NCI-H526 (cell line): ENCODE results near the gene SPAG17.
A peak's percentile ranks its signal among the peaks of the same experiment; 100 is the strongest.

Source experiments
- DNase-seq, 2 experiments: peaks; one replicate each; lab custom pipeline; 2025; lab: John Stamatoyannopoulos, UW

The SPAG17 gene

DNA sequence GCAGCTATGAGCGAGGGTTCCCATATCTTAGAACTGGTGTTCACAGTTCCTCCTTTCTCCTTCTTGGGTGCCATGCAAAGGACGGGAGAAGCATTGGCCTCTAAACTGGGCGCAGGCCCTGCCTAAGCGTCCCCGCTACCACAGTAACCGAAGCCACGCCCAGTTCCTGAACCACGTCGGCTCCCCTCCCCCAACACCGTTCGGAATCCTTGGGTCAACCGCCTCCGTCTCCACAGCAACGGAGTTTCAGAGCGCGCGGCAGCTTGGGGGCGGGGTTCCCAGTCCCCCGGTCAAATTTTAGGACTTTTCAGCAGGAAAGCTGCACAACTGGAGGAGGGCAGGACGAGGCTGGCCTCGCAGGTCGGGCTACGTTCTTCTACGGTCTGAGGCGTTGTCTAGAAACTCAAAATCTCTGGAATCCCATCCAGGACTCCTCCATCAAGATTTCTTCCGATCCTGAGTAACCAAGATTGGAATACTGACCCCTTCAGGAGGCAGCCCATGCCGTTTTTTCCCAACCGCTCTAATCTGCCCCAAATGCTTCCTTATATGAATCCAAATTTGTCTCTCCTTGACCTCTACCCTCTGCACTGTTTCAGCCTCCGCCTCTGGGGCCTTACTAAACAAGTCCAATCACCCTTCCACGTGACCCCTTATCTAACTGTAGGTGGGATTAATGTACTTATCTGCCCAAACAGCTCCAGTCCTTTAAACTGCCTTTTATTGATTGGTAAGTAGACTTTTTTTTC is at the start of gene SPAG17:
TSS of gene SPAG17 (minus strand) at position 145 of the 749 bp plus-strand sequence. CDS start at position 74, 71 bp downstream.
- peak; percentile 38 to 68 for DNase-seq

DNA sequence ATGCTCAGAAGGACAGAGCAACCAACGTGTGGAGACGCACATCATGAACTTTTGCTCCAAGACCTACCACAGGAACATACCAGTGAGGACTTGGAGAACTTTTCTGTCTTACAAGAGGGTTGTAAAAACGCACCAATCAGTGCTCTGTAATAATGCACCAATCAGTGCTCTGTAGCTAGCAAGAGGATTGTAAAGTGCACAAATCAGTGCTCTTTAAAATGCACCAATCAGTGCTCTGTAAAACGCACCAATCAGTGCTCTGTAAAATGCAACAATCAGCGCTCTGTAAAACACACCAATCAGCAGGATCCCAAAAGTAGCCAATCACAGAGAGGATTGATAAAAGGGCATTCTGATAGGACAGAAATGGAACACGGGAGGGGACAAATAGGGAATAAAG is 40.4 kb upstream of the SPAG17 start:
- DNase-seq = no peak

DNA sequence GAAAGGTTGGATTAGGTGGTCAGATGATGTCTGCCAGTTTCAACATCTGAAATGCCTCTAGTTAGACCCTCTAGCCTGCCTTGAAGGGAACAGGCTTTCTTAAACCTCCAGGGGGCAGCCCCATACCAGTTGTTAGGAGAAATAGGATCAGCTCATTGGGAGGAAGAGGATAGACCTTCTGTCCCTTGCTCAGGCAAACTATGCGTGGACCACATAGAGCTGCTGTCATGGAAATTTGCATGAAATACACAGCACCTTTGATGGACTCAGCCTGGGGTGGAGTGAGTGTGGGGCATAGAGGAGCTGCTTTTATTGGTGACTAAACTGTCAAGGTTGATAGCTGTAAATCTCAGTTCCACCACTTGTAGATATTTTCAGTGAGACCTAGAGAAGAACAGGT is 38.4 kb upstream of the SPAG17 start:
- peak; percentile 88 to 89 for DNase-seq

DNA sequence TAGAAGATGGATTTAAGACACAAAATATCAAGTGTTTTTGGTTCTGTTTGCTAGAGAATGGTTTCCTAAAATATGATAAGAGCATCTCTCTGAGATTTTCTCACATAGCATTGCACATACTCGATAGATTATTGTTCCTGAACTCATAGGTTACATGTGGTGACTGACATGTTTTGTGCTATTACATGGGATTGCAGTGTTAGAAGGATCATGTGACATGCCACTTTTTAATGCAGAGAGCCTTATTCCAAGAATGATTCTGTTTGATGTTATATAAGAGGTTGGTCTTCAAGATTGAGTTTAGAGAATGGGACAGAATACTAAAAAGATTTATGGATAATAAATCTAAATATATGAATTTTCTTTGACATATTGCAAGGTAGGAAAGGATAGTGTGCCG is 34.4 kb upstream of the SPAG17 start:
- DNase-seq = no peak

DNA sequence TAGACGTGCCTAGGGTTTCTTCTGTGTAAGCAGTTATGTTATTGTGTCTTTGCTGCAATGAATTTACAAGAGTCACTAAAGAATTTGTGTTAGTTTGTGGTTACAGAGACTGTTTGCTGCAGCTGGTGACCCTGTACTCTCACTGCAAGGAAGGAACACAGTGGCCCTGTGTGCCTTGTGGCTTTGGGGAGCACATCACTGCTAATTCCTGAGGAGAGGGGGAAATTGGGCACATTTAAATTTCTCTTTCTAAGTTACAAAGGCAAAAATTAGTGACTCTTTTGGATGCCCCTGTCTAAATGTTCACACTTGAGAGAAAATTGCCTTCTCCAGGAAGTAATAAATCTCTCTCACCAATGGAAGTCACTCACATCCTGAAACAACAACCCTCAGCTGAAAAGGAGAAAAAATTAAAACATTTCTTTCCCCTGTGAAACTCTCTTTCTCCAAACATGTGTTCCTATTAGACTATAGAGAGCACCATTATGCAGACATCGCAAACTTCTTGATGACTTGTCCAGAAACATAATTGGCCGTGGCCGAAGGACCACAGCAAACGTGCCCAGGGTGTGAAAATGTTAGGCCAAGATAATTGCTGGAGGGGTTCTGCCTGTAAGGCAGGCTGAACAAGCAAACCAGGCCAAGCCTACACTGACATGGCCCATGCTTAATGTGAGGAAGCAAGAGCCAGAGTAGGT is 32.3 kb upstream of the SPAG17 start:
- DNase-seq = no peak

DNA sequence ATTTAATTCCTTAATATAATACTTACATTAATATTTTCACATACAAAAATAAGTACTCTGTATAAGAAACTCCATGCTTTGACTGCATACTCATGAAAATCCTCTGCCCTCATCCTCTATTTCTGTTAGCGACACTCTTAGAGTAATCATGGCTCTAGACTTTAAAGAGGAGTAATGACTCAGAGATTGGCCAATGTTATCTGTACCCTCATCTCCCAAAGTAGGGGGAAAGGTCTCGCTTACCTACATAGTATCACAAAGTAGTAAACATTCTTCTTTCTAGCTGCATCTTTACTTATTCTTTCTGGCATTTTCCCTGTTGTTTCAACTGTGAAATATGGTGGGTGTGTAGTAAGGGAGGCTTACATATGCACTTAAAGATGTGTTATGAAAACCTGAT is 29.8 kb upstream of the SPAG17 start:
- DNase-seq = no peak

DNA sequence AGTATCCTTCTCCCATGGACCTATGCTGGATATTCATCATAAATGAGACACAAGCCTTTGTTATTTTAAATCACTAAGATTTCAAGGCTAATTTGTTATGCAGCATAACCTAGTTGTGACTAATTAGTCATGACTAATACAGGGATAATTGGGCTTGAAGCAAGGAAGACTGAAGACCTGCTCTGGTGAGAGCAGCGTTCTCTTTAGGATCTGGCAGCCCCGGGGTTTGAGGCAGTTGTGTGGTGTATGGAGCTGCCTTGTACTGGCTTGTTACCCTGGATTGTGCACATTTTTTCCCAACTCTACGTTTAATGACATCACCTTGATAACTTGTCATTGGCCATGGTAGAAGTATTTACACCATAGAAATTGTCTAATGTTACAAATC is 25.7 kb upstream of the SPAG17 start:
- DNase-seq = no peak

DNA sequence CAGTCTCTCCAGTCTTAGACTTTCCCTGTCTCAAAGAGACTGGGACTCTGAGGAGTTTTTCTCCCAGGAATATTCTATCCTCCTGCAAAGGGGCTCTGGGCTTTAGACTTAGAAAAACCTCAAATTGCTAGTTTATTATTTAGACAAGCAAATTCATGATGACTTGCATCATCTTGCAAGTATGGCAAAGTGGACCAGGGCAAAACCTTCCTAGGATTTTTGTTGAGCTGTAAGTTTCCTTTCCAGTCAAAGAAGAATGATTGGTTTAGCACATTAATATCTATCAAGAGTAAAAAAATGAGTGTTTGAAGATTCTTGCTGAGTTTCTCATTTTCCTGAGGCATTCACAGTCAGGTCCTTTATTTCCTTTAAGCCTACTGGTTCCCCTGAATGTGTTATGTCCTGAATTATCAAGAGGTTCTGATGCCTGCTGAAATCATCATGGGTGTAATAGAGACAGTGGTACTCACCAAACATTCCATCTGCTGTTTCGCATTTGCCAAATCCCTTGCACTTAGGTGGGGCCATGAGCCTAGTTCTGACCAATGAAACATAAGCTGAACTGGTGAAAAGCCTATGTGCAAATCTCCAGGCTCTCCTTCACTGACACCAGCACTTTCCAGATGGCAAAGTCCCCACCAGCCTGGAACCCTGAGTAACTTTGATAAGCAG is 25.2 kb upstream of the SPAG17 start:
- no peak for DNase-seq

DNA sequence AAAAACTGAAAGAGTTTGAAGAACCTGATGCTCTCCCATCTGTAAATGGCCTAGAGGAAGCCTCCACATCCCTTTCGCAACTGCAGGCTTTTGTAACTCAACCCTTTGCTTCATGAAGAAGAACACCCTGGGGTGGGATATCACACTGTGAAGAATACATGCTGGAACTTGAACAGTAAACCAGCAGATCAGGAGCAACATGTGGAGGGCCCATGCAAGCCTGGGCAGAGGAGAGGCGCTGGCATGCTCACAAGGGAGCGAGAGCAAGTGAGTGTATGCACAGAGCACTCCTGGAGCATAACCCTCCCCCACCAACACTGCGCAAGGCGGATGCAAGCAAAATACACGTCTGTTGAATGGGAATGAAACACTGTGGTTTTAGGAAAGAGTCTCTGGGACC is 24.6 kb upstream of the SPAG17 start:
- DNase-seq = no peak

DNA sequence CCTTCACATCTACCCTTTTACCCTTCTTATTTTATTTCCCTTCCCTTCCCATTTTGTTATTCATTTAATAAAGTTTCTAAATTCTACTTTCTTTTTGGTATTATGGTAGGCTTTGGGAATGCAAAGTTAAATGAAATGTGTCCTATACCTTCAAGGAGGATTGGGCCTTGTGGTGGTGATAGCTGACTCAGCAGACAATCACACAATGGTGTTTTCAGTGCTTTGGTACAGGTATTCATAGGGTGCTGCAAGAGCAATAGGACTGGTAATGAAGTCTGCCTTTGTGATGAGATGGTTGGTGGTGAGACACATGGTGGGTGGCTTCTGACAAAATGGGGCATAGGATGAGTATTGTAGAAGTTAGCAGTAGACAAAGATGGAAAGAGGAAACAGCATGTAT is 21.9 kb upstream of the SPAG17 start:
- no peak for DNase-seq

DNA sequence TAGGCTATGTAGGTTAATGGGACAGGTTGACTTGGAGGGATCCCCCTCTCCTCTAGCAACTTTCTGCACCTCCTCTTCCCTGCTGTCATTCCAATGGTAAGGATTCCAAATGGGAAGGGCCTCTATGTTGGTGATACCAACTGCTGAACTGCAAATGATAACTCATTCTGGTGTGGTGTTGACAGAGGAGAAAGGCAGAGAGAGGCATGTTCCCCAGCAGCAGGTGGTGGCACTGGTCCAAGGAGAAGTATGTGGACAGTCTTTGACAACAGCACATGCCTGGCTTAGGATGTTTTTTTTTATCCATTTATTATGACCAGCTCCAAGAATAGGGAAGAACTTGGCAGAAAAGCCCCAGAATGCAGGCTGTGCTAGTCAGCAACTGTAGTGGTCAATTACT is 19.6 kb upstream of the SPAG17 start:
- no peak for DNase-seq

DNA sequence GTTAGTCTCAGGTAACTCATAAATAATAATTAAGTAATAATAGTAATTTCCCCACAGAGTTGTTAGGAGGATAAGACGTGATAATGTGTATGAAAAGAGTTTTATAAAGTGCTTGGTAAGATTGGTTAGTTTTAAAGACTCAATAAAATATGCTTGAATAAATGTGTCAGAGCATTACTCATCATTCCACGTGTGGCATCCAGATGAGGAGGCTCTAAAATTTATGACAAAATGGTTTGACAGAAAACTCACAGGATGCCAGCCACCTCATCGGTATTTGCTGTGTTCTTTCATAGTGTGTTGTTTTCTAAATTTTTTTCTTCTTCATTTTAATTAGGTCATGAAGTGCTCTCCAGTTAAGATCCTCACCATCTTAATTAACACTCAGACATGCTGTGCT is 19.1 kb upstream of the SPAG17 start:
- no peak for DNase-seq

DNA sequence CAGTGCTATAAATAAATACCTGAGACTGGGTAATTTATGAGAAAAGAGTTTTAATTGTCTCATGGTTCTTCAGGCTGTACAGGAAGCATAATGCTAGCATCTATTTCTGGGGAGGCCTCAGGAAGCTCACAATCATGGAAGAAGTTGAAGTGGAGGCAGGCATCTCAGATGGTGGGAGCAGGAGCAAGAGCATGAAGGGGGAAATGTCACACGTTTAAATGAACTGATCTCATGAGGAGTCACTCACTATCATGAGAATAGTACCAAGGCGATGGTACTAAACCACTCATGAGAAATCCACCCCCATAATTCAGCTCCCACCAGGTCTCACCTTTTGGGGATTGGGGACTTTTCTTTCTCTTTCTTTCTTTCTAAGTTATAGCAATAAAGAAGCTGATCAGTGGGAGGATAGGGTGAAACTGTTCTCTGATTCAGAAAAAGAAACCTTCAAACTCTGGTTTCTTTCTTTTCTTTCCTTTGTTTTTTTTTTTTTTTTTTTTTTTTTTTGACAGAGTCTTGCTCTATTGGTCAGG is 17.1 kb upstream of the SPAG17 start:
- no peak for DNase-seq

DNA sequence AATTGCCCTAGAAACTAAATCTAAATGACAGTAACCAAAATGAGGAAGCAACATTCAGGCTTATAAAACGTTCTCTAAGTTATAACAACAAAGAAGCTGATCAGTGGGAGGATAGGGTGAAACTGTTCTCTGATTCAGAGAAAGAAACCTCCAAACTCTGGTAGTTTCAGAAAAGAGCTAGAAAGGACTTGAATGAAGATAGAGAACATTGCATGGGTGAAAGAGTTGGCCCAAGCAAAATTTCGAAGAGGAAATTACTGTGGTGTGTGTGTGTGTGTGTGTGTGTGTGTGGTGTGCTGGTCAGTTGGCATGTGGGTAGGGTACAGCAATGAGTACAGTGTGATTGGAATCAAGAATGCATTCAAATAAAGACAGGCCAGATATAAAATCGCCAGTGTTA is 16.5 kb upstream of the SPAG17 start:
- no peak for DNase-seq

DNA sequence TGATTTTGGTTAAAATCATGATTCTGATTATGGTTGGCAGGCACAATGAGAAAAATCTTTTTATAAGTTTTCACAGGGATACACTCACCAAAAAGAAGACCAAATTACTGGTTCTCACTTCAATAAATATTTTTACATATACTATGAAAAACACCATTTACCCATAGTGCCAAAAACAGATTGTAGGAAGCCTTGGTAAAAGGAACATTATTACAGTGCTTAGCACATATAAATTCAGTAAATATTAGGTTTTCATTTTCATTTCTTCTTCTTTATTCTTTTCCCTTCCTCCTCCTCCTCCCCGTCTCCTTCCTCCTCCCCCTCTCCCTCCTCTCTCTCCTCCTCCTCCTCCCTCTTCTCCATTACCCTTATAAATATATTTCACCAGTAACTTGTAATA is 15.8 kb upstream of the SPAG17 start:
- DNase-seq = no peak

DNA sequence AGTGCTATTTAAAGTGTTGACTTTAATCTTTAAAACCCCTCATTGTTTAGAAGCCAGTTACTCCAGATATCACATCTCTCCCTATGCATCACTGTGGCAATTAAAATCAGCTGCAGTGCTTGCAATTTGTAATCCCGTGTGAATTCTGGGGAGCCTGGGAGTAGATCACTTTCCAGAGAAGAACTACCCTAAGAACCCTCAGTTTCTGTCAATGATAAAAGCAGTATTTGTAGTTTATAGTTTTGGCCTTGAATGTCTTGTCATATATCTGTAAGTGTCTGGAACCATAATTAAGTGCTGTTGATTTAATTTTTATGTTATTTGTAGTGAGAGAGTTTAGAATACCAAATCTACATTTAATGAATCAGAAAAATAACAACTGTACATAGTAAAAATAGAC is 5.5 kb upstream of the SPAG17 start:
- DNase-seq = no peak

DNA sequence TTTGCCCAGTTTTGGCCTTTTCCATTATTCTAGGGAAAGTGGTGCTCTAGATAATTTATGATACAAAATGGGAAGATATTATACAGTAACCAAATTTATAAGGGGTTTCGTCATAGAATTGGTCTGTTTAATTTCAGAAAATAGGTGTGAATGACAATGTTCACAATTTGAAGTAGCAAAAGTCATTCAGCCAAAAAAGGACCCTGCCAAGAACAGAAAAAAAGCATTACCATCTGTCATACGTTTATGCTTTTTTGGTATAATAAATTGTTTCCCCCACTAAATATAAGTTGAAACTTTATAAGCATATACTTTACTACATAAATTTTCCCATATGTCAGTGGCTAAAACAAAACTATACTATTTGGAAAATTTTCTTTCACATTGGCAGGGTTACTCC is 4.5 kb upstream of the SPAG17 start:
- no peak for DNase-seq

DNA sequence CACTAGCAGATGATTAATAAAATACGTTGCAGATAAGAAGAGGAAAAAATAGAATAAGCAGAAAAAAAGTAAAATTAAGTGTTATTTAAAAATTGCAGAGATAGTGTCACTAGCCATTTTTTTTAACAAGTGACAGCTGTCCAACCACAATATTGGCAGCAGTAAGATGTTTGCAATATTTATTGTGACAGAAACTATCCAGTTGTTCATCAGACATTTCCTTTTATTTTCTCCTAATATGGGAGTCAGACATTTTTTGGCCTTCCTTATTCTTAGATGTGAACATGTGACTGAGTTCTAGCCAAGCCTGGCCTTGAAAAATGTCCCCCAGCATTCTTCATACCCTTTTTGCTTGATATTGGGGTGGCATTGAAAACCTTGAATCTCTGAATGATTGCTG is 3.4 kb upstream of the SPAG17 start:
- no peak for DNase-seq

DNA sequence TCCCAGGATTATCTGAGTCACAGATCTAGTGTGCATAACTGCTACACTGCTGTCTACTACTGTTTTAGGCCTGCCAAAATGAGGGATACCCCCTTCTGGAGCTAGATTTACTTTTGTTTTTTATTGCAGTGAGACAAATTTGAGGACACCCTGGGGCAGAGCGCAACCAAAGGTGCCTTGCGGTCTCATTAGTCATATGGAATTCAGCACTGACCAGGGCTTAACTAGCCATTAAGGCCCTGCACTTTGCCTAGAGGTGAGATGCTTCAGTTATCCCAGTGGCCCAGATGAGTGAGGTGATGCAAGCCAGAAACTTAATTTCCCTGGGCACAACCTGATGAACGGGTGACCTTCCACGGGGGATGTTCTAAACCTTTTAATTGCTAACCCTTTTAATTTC is 998 bp upstream of the SPAG17 start:
- DNase-seq = no peak

DNA sequence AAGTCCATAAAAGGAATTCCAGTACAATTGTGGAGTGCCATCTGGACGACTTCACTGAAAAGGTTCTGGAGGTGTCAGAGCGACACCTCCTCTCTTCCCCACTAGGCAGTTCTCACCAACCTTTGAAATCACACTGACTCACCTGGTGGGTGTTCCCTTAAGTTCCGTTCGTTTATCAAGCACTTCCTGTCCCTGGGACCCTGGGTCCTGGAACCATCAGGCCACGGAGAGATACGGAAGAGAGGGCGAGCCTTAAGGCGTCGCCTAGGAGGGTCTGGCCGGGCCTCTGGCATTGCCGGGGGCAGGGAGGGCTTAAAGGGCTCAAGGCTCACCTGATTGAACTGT is 317 bp downstream of the SPAG17 start:
- no peak for DNase-seq

DNA sequence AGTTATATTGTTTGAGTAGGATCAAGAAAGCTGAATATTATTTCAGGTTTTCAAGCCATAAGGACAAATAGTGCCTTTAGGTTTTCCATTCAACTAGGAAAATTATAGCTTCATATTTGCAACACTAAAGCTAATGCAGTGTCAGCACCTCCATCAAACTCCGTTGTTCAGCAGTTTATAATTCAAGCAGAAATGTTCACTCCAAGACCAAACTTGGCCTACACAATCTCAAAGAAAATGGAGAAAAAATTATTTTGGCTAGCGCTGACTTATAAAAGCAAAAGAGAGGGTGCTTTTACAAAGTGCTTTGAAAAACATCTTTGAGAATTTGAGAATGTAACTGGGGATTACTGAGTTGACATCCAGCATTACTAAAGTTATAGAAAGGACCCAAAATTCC is 1.4 kb downstream of the SPAG17 start:
- DNase-seq = no peak

DNA sequence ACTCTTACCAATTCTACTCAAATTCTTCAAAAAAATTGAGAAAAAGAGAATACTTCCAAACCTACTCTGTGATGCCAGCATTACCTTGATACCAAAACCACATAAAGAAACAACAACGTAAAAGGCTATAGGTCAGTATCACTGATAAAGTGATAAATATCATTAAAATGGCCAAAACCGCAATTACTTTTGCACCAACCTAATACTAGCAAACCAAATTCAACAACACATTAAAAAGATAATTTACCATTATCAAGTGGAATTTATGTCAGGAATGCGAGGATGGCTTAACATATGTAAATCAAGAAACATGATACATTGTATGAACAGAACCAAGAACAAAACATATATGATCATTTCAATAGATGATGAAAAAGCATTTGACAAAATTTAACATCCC is 7.0 kb downstream of the SPAG17 start:
- DNase-seq = no peak

DNA sequence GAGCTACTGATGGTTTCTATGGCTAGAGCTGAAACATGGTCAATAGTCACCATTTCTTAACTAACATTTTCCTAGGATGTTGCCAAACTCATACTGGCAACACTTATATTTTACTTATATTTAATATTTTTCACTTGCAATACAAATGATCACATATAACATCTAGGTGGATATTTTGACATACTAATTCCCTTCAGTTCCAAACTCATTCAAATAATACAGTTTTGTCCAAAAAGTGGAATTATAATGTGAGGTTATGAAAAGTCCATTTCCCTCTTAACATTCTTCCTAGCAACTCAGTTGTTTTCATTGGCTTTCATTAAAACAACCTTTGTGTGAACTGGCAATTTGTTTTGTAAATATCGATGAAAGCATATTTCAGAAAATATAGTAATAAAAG is 16.0 kb downstream of the SPAG17 start:
- DNase-seq = no peak
